Fibroblast of mammary gland (primary cell): Measurements from ENCODE around the gene ME3.
"Not testable (repeated sequence)": the region's sequence is repeated elsewhere in the genome, so short reads cannot be mapped to it uniquely, and the experiment has no call there.

Experiments
- DNase-seq: peaks from one replicate; pipeline ENCODE4 v3.0.0-alpha.2; 2010; ENCODE audit warnings: low read depth
- H3K4me3 ChIP-seq: 2 replicates; pipeline ENCODE4 v1.5.1; 2011; ENCODE audit warnings: low read depth, mild to moderate bottlenecking, low read length, moderate library complexity; ENCODE audit not compliant: control insufficient read depth
- CTCF ChIP-seq: conservative IDR thresholded peaks from 2 replicates; pipeline ENCODE4 v1.5.1; 2011; ENCODE audit warnings: low read depth, low read length, inconsistent platforms; ENCODE audit not compliant: control insufficient read depth, insufficient read depth

ME3 gene

GRCh38 chr11:86621854-86622253 is 50.6 kb downstream of the ME3 start:
- no peak for TF ChIP-seq CTCF
- no peak for DNase-seq
- H3K4me3 ChIP-seq = no peak overlapping the region

- TF ChIP-seq CTCF = no peak
- no peak overlapping the region for H3K4me3 ChIP-seq
- no peak for DNase-seq
These were observed 51.4 kb downstream of the ME3 start for GRCh38 chr11:86620891-86621521.

GRCh38 chr11:86619428-86619827 is 53.0 kb downstream of the ME3 start:
- not testable (repeated sequence) for DNase-seq, H3K4me3 ChIP-seq

- no peak for DNase-seq
- TF ChIP-seq CTCF = no peak
- H3K4me3 ChIP-seq = no peak overlapping the region
These were observed 54.9 kb downstream of the ME3 start for GRCh38 chr11:86617502-86617901.

- no peak for TF ChIP-seq CTCF
- no peak for DNase-seq
- H3K4me3 ChIP-seq = no peak overlapping the region
These were observed 56.9 kb downstream of the ME3 start for GRCh38 chr11:86615487-86615886.

- TF ChIP-seq CTCF = no peak
- no peak overlapping the region for H3K4me3 ChIP-seq
- no peak for DNase-seq
These were observed 61.7 kb downstream of the ME3 start for GRCh38 chr11:86610559-86611341.

- peak; percentile 83 for DNase-seq
- peak; percentile 95 for TF ChIP-seq CTCF
These were observed 64.1 kb downstream of the ME3 start for GRCh38 chr11:86608251-86608799.

More at GRCh38 chr11:86608251-86608799, 64.1 kb downstream of the ME3 start:
- no peak overlapping the region for H3K4me3 ChIP-seq
